CD4-positive, CD25-positive, alpha-beta regulatory T cell (primary cell): Measurements from ENCODE around the gene LOXHD1. TPM values are rescaled to one million over a fixed set of nuclear protein-coding genes. Genes with fewer than 3 reads are reported as not detected.

Experiments
- ATAC-seq, 2 donors: fragments of 150-1000 bp; cut with Tn5 transposase; one replicate each; pipeline ENCODE4 v1.10.0; 2021; ENCODE audit warnings: low read depth in 2 of 2, moderate number of reproducible peaks in 2 of 2, moderate library complexity in 1 of 2
- DNase-seq, 3 donors: peaks; one replicate each; pipeline versions ENCODE4 v3.0.0 to v3.0.0-alpha.2; 2012 to 2022; ENCODE audit warnings: mixed read lengths in 1 of 3
- H3K27ac ChIP-seq: one replicate; pipeline ENCODE4 v1.7.0; 2013; ENCODE audit warnings: mild to moderate bottlenecking, low read length; ENCODE audit not compliant: insufficient read depth, poor library complexity, severe bottlenecking
- H3K27me3 ChIP-seq: one replicate; pipeline ENCODE4 v1.7.0; 2013; ENCODE audit warnings: low read length; ENCODE audit not compliant: control insufficient read depth, insufficient read depth
- H3K36me3 ChIP-seq: one replicate; pipeline ENCODE4 v1.7.0; 2013; ENCODE audit warnings: mild to moderate bottlenecking, low read length, moderate library complexity; ENCODE audit not compliant: control insufficient read depth, insufficient read depth
- H3K4me1 ChIP-seq: 2 replicates; pipeline ENCODE4 v1.7.0; 2013; ENCODE audit warnings: mild to moderate bottlenecking, low read length; ENCODE audit not compliant: insufficient read depth, control insufficient read depth, poor library complexity, severe bottlenecking
- H3K4me3 ChIP-seq: one replicate; pipeline ENCODE4 v1.7.0; 2013; ENCODE audit warnings: low read depth, mild to moderate bottlenecking, low read length, moderate library complexity
- H3K9me3 ChIP-seq, 2 experiments: 1 replicate in 1 of 2; 2 replicates in 1 of 2; pipeline ENCODE4 v1.7.0; 2013; ENCODE audit warnings: low read length in 2 of 2, mild to moderate bottlenecking in 1 of 2, moderate library complexity in 1 of 2; ENCODE audit not compliant: control insufficient read depth in 2 of 2
- H3K27ac Mint-ChIP-seq, 3 donors: one replicate each; pipeline ENCODE4 v1.8.0; 2020 to 2022; ENCODE audit warnings: mild to moderate bottlenecking in 3 of 3, mixed read lengths in 3 of 3, moderate library complexity in 2 of 3
- H3K27me3 Mint-ChIP-seq: one replicate; pipeline ENCODE4 v1.8.0; 2022; ENCODE audit warnings: mild to moderate bottlenecking, mixed read lengths
- H3K36me3 Mint-ChIP-seq: one replicate; pipeline ENCODE4 v1.8.0; 2020; ENCODE audit warnings: mixed read lengths
- H3K4me1 Mint-ChIP-seq, 4 donors: one replicate each; pipeline ENCODE4 v1.8.0; 2020 to 2022; ENCODE audit warnings: mixed read lengths in 4 of 4, mild to moderate bottlenecking in 1 of 4
- H3K4me3 Mint-ChIP-seq, 4 donors: one replicate each; pipeline ENCODE4 v1.8.0; 2020 to 2022; ENCODE audit warnings: mild to moderate bottlenecking in 4 of 4, mixed read lengths in 4 of 4, moderate library complexity in 3 of 4
- H3K9me3 Mint-ChIP-seq, 7 donors: one replicate each; pipeline ENCODE4 v1.8.0; 2020 to 2022; ENCODE audit warnings: mixed read lengths in 7 of 7, mild to moderate bottlenecking in 3 of 7, moderate library complexity in 2 of 7
- polyA plus RNA-seq, 4 donors: library from polyadenylated mRNA; unstranded; fragments of 300-500 nt; fragmentation: Illumina TruSeq; gene quantifications; one replicate each; pipeline ENCODE4 v1.2.3, GENCODE V29; 2021
- total RNA-seq: library from RNA; stranded (reverse); gene quantifications from one replicate; pipeline ENCODE4 v1.2.3, GENCODE V29; 2022

Gene LOXHD1
- total and polyA plus RNA-seq, 5 donors from 2014 or later, result not detected

DNA sequence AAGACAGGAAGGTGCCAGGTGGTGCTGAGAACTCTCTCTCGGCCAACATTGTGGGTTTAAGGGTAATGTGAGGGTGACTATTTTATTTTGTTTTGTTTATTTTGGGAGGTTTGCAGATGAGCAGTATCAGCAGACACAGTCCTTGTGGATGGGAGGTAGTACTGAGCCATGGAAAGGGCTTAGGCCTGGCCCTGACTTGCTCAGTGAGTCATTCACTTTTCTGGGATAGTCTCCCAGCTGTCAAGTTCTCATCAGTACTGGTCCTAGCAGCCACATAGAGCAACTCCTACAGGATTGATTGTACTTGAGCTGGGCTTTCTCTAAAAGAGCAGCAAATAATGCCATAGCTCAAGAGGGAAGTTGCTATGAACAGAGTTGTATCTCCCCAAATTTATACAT lies 175.2 kb downstream of the LOXHD1 start:
- Mint-ChIP-seq H3K9me3 (no peaks in the 10 kb centered on the region), H3K4me1 (peaks cover 0 to 4% (median 0%) of the 10 kb centered on the region in 4 donors), H3K27me3 (peaks cover 4% of the 10 kb centered on the region), H3K27ac (no peak overlapping the region), H3K4me3 (no peak overlapping the region), H3K36me3 (no peaks in the 10 kb centered on the region)
- Histone ChIP-seq H3K36me3 (no peaks in the 10 kb centered on the region), H3K4me1 (no peaks in the 10 kb centered on the region), H3K27ac (no peak overlapping the region), H3K4me3 (no peak overlapping the region), H3K27me3 (peaks cover 4% of the 10 kb centered on the region), H3K9me3 (no peaks in the 10 kb centered on the region)
- no peak for DNase-seq
- no peak for ATAC-seq

- Histone ChIP-seq H3K27ac (no peak overlapping the region), H3K36me3 (no peaks in the 10 kb centered on the region), H3K9me3 (no peaks in the 10 kb centered on the region), H3K4me3 (no peak overlapping the region), H3K27me3 (peaks cover 4% of the 10 kb centered on the region), H3K4me1 (no peaks in the 10 kb centered on the region)
- H3K36me3 Mint-ChIP-seq, result no peaks in the 10 kb centered on the region
- no peak overlapping the region for H3K27ac Mint-ChIP-seq
- no peak overlapping the region for H3K4me3 Mint-ChIP-seq
- peaks cover 4% of the 10 kb centered on the region for H3K27me3 Mint-ChIP-seq
- DNase-seq, result peak; percentile 21 to 71 (median 46)
- peaks cover 0 to 4% (median 0%) of the 10 kb centered on the region in 4 donors for H3K4me1 Mint-ChIP-seq
- no peaks in the 10 kb centered on the region for H3K9me3 Mint-ChIP-seq
- peak; percentile 48 to 54 for ATAC-seq
Observed at GRCh38 chr18:46481048-46481846, 175.8 kb downstream of the LOXHD1 start.

DNA sequence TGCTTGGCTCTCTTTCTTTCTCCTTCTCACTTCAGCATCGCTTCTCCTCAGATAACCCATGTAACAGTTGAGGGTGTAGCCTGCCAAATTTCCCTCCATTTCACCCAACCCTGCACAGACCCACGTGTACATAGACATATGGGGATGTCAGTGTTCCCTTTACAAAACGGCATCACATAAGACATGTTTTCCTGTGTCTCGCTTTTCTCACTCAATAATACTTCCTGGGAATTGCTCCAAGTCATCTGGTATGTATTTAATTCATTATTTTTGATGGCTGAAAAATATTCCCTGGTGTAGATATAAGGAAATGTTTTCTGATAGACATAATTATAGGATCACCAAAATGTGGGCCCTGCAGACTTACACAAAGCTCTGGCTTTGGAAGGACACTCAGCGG lies 176.8 kb downstream of the LOXHD1 start:
- Histone ChIP-seq H3K36me3 (no peaks in the 10 kb centered on the region), H3K27me3 (peaks cover 4% of the 10 kb centered on the region), H3K4me3 (no peak overlapping the region), H3K9me3 (no peaks in the 10 kb centered on the region), H3K4me1 (no peaks in the 10 kb centered on the region), H3K27ac (no peak overlapping the region)
- Mint-ChIP-seq H3K36me3 (no peaks in the 10 kb centered on the region), H3K9me3 (no peaks in the 10 kb centered on the region), H3K27me3 (peaks cover 4% of the 10 kb centered on the region), H3K27ac (no peak overlapping the region), H3K4me3 (no peak overlapping the region), H3K4me1 (peaks cover 0 to 8% (median under 1%) of the 10 kb centered on the region in 4 donors)
- no peak for DNase-seq
- no peak for ATAC-seq

GRCh38 chr18:46478796-46479195 lies 178.2 kb downstream of the LOXHD1 start:
- Mint-ChIP-seq H3K36me3 (no peaks in the 10 kb centered on the region), H3K4me1 (peaks cover 0 to 8% (median under 1%) of the 10 kb centered on the region in 4 donors), H3K27me3 (no peaks in the 10 kb centered on the region), H3K4me3 (no peak overlapping the region), H3K27ac (no peak overlapping the region), H3K9me3 (no peaks in the 10 kb centered on the region)
- DNase-seq, result no peak
- Histone ChIP-seq H3K36me3 (no peaks in the 10 kb centered on the region), H3K4me3 (no peak overlapping the region), H3K27ac (no peak overlapping the region), H3K27me3 (no peaks in the 10 kb centered on the region), H3K9me3 (no peaks in the 10 kb centered on the region), H3K4me1 (no peaks in the 10 kb centered on the region)
- no peak for ATAC-seq

- no peaks in the 10 kb centered on the region for H3K36me3 ChIP-seq
- Mint-ChIP-seq H3K27ac (no peak overlapping the region), H3K4me1 (peaks cover 0 to 8% (median under 1%) of the 10 kb centered on the region in 4 donors), H3K36me3 (no peaks in the 10 kb centered on the region), H3K9me3 (peaks cover 0 to 2% (median 0%) of the 10 kb centered on the region in 7 donors), H3K27me3 (no peaks in the 10 kb centered on the region), H3K4me3 (no peak overlapping the region)
- no peak for DNase-seq
- no peaks in the 10 kb centered on the region for H3K4me1 ChIP-seq
- no peaks in the 10 kb centered on the region for H3K27me3 ChIP-seq
- ATAC-seq, result no peak
- no peak overlapping the region for H3K27ac ChIP-seq
- no peaks in the 10 kb centered on the region for H3K9me3 ChIP-seq
- H3K4me3 ChIP-seq, result no peak overlapping the region
Observed at GRCh38 chr18:46477425-46478011, 179.5 kb downstream of the LOXHD1 start.

DNA sequence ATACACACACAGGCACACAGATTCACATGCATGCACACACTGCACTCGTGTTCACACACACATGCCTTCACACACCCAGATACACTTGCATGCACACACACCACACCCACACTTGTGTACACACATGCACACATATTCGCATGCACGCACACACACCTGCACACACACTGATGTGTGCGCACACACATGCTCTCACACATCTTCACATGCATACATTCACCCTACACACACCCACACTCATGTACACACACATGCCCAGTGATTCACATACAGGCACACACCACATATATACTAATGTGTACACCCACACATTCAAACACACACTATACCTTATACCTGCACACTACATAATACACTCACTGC lies 181.6 kb downstream of the LOXHD1 start:
- no peaks in the 10 kb centered on the region for H3K27me3 Mint-ChIP-seq
- H3K9me3 Mint-ChIP-seq, result peaks cover 0 to 2% (median 0%) of the 10 kb centered on the region in 7 donors
- H3K27me3 ChIP-seq, result no peaks in the 10 kb centered on the region
- no peak overlapping the region for H3K27ac Mint-ChIP-seq
- no peaks in the 10 kb centered on the region for H3K36me3 Mint-ChIP-seq
- peaks cover 0 to 4% (median under 1%) of the 10 kb centered on the region in 4 donors for H3K4me1 Mint-ChIP-seq
- H3K4me1 ChIP-seq, result no peaks in the 10 kb centered on the region
- ATAC-seq (peak in 1 of 2 donors; percentile 20), DNase-seq (no peak)
- H3K36me3 ChIP-seq, result no peaks in the 10 kb centered on the region
- no peak overlapping the region for H3K27ac ChIP-seq
- H3K4me3 Mint-ChIP-seq, result no peak overlapping the region
- no peaks in the 10 kb centered on the region for H3K9me3 ChIP-seq
- no peak overlapping the region for H3K4me3 ChIP-seq

DNA sequence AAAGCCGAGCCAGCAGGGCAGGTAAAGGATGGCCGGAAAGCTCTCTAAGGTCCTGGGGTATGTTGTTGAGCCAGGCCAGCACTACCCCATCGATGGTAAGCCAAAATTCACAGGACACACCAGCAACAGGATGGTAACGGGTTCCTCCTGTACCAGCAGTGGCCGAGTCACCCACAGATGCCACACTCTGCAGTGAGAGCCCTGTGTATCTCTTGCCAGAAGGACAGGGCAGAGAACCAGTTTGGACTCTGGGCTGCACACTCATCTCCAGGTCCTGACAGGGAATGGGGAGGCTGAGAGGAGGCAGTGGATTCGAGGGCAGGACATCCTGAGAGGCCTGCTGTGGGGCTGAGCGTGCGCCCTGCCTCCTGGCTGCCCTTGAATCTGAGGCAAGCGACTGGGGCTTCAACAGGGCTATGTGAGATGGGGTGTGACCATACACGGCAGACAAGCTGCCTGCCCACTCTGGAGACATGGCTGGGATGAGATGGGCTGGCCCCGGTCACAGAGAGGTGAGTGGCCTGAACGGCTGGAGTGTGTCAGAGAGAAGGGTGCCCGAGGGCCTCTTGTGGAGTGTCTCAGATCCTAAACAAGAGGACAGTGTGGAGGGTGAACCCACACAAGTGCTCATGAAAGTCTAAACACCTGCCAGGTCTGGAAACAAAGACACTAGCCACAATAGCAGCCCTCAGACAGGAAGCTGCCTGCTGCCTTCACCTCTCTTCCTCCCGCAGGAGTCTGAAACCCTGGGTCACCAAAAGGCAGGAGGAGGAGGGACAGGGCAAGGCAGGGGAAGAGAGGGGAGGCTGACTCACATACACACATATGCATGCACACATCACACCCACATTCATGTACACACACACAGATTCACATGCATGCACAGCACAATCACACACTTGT lies 182.3 kb downstream of the LOXHD1 start:
- Mint-ChIP-seq H3K4me1 (peaks cover 0 to 4% (median under 1%) of the 10 kb centered on the region in 4 donors), H3K27me3 (no peaks in the 10 kb centered on the region), H3K27ac (no peak overlapping the region), H3K9me3 (peaks cover 0 to 2% (median 0%) of the 10 kb centered on the region in 7 donors), H3K36me3 (no peaks in the 10 kb centered on the region), H3K4me3 (no peak overlapping the region)
- Histone ChIP-seq H3K27me3 (no peaks in the 10 kb centered on the region), H3K36me3 (no peaks in the 10 kb centered on the region), H3K27ac (no peak overlapping the region), H3K9me3 (no peaks in the 10 kb centered on the region), H3K4me1 (no peaks in the 10 kb centered on the region), H3K4me3 (no peak overlapping the region)
- DNase-seq (peak in 1 of 3 donors; percentile 12), ATAC-seq (no peak)
